ENCODE data around the gene CPS1. TPM values are rescaled to one million over a fixed set of nuclear protein-coding genes. Genes with fewer than 3 reads are reported as not detected.

CPS1 gene
- total and polyA plus RNA-seq, 3 donors from 2014 or later, result 17.2 to 22.5 (median 21.6) TPM

GRCh38 chr2:210718503-210718902 lies 162.1 kb downstream of the CPS1 start:
- Histone ChIP-seq H3K4me1 (peaks cover 3% of the 10 kb centered on the region), H3K9me3 (no peaks in the 10 kb centered on the region), H3K27me3 (no peaks in the 10 kb centered on the region), H3K27ac (no peak overlapping the region), H3K36me3 (ENCODE audit: low read depth, missing control alignments) (no peaks in the 10 kb centered on the region), H3K4me3 (no peak overlapping the region)
- WGBS, 2 donors, result 39 to 45% methylated on average over 3 of the region's 3 CpGs
- intact Hi-C loops (cut with DNase I; ENCODE audit: low total_unique reads), result no loop called here
- no peak for TF ChIP-seq POLR2A (IDR thresholded peaks at IDR 0.05)
- TF ChIP-seq CTCF (IDR thresholded peaks at IDR 0.05), result no peak
- DNase-seq, result no peak

- Histone ChIP-seq H3K27ac (no peak overlapping the region), H3K36me3 (ENCODE audit: low read depth, missing control alignments) (no peaks in the 10 kb centered on the region), H3K4me3 (no peak overlapping the region), H3K27me3 (no peaks in the 10 kb centered on the region), H3K9me3 (no peaks in the 10 kb centered on the region), H3K4me1 (no peaks in the 10 kb centered on the region)
- WGBS, 2 donors, result 94 to 97% methylated on average over 3 of the region's 3 CpGs
- no peak for TF ChIP-seq POLR2A (IDR thresholded peaks at IDR 0.05)
- no peak for TF ChIP-seq CTCF (IDR thresholded peaks at IDR 0.05)
- DNase-seq, result no peak
- intact Hi-C loops (cut with DNase I; ENCODE audit: low total_unique reads), result no loop called here
Measured at GRCh38 chr2:210722092-210722491, 165.7 kb downstream of the CPS1 start.

- Histone ChIP-seq H3K36me3 (ENCODE audit: low read depth, missing control alignments) (no peaks in the 10 kb centered on the region), H3K27me3 (no peaks in the 10 kb centered on the region), H3K4me3 (no peak overlapping the region), H3K4me1 (no peaks in the 10 kb centered on the region), H3K9me3 (no peaks in the 10 kb centered on the region), H3K27ac (no peak overlapping the region)
- no peak for TF ChIP-seq CTCF (IDR thresholded peaks at IDR 0.05)
- no peak for TF ChIP-seq POLR2A (IDR thresholded peaks at IDR 0.05)
- intact Hi-C loops (cut with DNase I; ENCODE audit: low total_unique reads), result no loop called here
- DNase-seq, result no peak
Measured at GRCh38 chr2:210727549-210727948, 171.2 kb downstream of the CPS1 start.

Other genes with a start within 250 kb of the CPS1 start
- gene MYL1, start 241.4 kb upstream of the CPS1 start, total RNA-seq, result not detected
- 33.1 TPM for gene MYL1, start 241.4 kb upstream of the CPS1 start, polyA plus RNA-seq (ENCODE audit: insufficient read depth, low read depth, low replicate concordance)
- gene LANCL1, start 79.8 kb upstream of the CPS1 start, total RNA-seq, result 10 to 100 TPM; 55.6 to 59.5 TPM
- 126 TPM for gene LANCL1, start 79.8 kb upstream of the CPS1 start, polyA plus RNA-seq (ENCODE audit: insufficient read depth, low read depth, low replicate concordance)